GM15510 (cell line): ENCODE measurements around the gene CLTCL1.

Source experiments
- POLR2A ChIP-seq: IDR thresholded peaks from 3 replicates; pipeline ENCODE4 v1.6.1; 2011; ENCODE audit warnings: borderline replicate concordance; ENCODE audit not compliant: insufficient read length; ENCODE audit errors: extremely low read depth

The CLTCL1 gene

GRCh38 chr22:19265779-19266178 lies 25.7 kb downstream of the CLTCL1 start:
- TF ChIP-seq POLR2A = no peak

GRCh38 chr22:19260804-19261203 lies 30.7 kb downstream of the CLTCL1 start:
- no peak for TF ChIP-seq POLR2A

DNA sequence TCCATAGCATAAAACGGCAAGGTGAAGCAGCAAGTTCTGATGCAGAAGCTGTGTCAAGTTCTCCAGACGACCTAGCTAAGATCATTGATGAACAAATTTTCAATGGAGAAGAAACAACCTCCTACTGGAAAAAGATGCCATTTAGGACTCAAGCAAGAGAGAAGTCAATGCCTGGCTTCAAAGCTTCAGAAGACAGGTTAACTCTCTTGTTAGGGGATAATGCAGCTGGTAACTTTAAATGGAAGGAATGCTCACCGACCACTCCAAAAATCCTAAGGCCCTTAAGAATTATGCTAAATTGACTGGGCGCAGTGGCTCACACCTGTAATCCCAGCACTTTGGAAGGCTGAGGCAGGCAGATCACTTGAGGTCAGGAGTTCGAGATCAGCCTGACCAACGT lies 31.3 kb downstream of the CLTCL1 start:
- TF ChIP-seq POLR2A = no peak

DNA sequence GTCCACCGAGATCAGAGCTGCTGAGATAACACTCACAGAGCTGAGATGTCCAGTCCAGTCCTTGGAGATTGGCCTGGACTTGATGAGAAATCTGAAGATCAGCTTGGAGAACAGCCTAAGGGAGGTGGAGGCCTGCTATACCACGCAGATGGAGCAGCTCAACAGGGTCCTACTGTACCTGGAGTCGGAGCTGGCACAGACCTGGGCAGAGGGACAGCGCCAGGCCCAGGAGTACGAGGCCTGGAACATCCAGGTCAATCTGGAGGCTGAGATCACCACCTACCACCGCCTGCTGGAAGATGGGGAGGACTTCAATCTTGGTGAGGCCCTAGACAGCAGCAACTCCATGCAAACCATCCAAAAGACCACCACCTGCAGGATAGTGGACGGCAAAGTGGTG lies 33.1 kb downstream of the CLTCL1 start:
- no peak for TF ChIP-seq POLR2A

DNA sequence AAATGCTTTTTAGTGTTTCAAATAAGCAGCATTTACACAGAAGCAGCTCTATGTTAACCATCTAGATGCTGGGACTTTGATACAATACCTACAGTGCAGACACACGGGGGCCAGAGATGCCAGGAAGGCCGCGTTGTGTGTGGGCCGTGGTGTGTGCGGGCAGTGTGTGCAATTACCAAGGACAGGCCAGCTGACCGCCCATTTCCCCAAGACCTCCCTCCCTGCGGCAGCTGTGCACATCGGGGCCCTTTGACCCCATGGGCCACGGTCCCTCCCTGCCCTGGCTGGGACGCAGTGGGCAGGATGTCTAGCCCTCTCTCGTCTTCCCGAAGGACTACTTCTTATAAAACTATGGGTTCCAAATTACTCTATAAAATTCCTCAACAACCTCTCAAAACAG lies 38.4 kb downstream of the CLTCL1 start:
- TF ChIP-seq POLR2A = no peak

DNA sequence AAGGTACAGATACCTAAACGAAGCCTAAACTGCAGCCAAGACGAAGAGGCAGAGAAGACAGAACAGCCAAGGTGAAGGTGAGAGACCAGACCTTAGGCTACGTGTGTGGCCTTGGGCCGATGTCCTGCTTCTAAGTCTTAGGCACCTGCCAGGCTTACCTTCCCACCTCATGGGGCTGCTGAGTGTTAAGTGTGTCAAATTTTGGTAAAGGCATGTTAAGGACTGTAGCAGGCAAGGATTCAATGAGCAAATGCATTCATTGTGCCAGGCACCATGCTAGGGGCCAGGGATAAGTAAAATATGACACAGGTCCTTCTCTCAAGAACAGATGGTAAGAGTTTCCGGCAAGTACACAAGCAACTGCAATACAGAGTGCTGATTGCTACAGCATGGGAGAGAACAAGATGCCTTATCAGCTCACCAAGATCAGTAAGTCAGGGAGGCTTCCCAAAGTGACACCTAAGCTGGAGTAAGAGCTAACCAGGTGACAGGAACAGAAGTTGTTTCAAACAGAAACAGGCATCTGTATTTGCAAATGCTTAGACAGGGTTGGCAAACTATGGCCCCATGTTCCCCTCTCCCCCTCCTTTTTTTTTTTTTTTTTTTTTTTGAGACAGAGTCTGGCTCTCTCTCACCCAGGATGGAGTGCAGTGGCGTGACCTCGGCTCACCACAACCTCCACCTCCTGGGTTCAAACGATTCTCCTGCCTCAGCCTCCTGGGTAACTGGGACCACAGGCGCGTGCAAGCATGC lies 46.7 kb downstream of the CLTCL1 start:
- no peak for TF ChIP-seq POLR2A

DNA sequence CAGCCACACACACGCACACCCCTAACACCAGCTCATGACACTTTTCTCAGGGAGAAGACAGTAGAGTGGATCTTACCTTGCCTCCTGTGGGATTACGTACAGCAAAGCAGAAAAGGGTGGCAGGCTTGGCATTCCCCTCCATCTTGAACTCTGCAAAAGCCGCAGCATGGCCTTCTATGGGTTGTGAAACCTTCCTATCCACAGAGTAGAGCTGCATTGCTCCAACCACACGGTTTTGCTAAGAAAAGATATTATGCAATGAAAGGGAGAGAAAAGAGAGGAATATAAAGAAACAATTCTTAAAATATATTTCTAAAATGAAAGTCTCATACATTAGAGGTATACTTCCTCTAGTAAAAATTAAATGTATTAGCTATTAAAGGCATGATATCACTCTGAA lies 48.8 kb downstream of the CLTCL1 start:
- no peak for TF ChIP-seq POLR2A

- TF ChIP-seq POLR2A = no peak
Observed at GRCh38 chr22:19241593-19241906, 50.0 kb downstream of the CLTCL1 start.

GRCh38 chr22:19240813-19241592 lies 50.5 kb downstream of the CLTCL1 start:
- no peak for TF ChIP-seq POLR2A

DNA sequence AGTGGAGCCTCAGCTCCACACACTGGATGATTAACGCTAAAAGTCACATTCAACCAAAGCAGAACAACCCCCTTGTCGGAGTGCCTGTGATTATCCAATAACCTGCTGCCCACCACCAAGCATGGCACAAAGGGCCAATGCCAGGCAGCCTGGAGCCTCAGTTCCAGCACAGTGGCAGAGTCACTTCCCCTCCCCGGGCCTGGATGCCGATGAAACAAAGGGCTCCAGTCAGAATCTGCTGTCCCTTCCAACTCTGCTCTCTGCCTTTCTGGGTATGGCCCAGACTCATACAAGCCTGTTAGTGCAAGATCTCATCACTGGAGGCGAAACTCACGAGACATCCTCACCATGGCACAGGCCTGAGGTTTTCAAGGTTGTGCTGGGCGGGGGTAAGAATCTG lies 52.1 kb downstream of the CLTCL1 start:
- TF ChIP-seq POLR2A = no peak

DNA sequence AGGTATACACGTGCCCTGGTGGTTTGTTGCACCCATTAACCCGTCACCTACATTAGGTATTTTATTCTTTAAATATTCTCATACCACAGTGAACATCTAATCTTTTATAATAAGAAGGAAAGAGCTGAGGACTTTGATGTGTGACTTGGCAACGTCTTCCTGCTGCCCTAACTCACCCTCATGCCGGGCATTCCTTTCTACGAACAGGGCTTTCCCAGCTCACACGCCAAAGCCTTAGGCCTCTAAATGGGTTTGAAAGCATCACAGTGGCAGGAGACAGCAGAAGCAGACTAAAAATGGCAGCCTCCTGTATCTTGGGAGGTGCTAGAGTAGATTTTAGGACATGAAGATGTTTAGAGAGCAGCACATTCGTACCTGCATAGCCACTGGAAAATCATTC lies 52.6 kb downstream of the CLTCL1 start:
- TF ChIP-seq POLR2A = no peak

DNA sequence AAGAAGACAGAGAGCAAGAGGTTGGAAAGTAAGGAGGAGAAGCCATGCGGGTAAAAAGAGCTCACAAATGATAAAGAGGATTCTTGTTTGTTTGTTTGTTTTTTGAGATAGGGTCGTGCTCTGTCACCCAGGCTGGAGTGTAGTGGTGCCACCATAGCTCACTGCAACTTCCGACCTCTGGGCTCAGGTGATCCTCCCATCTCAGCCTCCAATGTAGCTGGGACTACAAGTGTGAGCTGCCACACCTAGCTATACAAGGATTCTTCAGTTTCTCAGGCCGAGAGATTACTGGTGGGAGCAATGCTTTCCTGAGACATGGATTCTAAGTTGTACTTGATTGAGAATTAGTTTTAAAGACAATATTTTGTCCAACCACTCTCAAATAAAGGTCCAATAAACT lies 55.6 kb downstream of the CLTCL1 start:
- TF ChIP-seq POLR2A = no peak

DNA sequence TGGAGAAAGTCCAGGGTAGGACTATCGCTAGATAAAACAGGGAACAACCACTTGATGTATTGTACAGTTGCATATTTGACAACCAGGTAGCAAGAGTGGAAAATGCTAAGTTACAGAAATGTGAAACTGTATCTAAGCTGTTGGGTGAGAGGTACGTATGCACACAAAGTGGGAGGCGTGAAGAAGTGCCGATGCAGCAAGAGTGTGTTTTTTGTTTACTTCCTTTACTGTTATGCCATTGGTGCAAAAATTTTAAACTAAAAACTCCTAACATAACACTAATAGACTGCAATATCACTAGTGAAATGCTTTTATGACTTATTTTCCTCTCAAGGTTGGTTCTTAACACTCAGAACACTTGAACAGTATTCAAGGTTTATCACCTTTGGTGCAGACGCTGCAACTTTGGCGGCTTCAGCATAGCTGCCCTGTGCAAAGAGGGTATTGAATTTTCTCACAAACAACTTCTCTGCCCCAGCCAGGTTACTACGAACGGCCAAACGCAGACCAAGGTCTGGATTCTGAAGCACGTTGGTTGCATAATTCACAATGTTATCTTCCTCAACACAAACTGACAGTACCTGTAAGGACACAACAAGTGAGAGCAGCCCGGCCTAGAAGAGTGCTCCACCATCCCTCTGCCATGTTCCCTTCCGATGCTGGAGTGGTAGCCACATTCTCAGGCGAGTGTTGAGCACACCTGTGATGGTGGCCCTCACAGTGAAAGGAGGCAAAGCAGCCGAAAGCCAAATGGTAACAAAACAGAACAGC lies 57.2 kb downstream of the CLTCL1 start:
- no peak for TF ChIP-seq POLR2A

DNA sequence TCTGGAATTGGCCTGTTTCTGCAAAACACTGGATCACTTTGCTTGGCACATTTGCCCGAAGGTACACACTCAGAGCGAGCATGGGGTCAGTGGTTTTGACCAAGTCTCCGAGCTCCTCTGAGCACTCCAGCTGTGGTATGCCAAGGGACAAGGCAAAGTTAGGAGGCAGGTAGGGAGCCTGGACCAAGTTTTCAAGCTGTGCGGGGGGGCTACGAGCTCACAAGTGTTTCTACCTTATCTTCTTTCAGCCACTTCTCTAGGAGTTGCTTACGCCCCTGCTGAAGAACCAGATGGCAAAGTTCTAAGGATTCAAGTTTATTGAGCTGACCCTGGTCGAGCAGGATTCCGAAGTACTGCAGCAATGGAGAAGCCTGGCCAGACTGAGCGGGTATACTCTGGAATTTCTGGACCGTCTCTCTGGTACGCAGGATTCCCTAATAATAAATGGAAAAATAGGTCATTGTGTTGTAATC lies 58.3 kb downstream of the CLTCL1 start:
- TF ChIP-seq POLR2A = no peak

- no peak for TF ChIP-seq POLR2A
Observed at GRCh38 chr22:19232623-19233022, 58.9 kb downstream of the CLTCL1 start.

DNA sequence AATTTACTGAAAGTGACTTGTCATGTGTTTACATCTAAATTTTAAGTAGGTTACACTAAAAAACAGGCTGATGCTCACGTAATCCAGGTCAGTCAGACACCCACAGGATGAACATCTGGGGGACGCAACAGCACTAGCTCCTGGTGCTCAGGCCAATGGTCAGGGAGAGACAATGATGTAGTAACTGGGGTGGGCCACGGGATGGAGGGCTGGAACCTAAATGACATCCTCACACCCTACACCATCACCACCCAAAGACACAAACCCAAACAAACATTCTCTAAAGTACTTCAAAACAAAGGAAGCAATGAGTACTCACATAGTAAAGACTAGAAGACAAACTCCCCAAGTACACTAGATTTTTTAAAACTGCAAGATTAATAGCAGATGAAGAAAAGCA lies 59.5 kb downstream of the CLTCL1 start:
- no peak for TF ChIP-seq POLR2A

GRCh38 chr22:19229600-19229999 lies 61.9 kb downstream of the CLTCL1 start:
- no peak for TF ChIP-seq POLR2A

- TF ChIP-seq POLR2A = no peak
Observed at GRCh38 chr22:19228179-19228578, 63.3 kb downstream of the CLTCL1 start.
